HFFc6 (cell line): Measurements from ENCODE around the gene G3BP1. TPM values are rescaled to one million over a fixed set of nuclear protein-coding genes. Genes with fewer than 3 reads are reported as not detected.

ENCODE experiments used
- DNase-seq: peaks from one replicate; pipeline ENCODE4 v3.0.0-alpha.2; 2018
- H3K27ac Mint-ChIP-seq: 2 replicates; pipeline ENCODE4 v1.8.0; 2020; ENCODE audit warnings: mild to moderate bottlenecking, mixed read lengths
- H3K27me3 Mint-ChIP-seq: 2 replicates; pipeline ENCODE4 v1.8.0; 2021; ENCODE audit warnings: mild to moderate bottlenecking, moderate library complexity, mixed read lengths; ENCODE audit not compliant: insufficient read depth
- H3K36me3 Mint-ChIP-seq: 2 replicates; pipeline ENCODE4 v1.8.0; 2021; ENCODE audit warnings: low read depth, mixed read lengths
- H3K4me1 Mint-ChIP-seq: 2 replicates; pipeline ENCODE4 v1.8.0; 2020; ENCODE audit warnings: low read depth, mixed read lengths
- H3K4me3 Mint-ChIP-seq: 2 replicates; pipeline ENCODE4 v1.8.0; 2020; ENCODE audit warnings: mild to moderate bottlenecking, moderate library complexity, mixed read lengths
- H3K9me3 Mint-ChIP-seq: 2 replicates; pipeline ENCODE4 v1.8.0; 2020; ENCODE audit warnings: mild to moderate bottlenecking, mixed read lengths
- CTCF ChIP-seq: fragments of 200-600 bp; sonication (generic); IDR thresholded peaks from 2 replicates; pipeline ENCODE4 v1.5.0; 2021; ENCODE audit warnings: antibody characterized with exemption, mild to moderate bottlenecking
- total RNA-seq, 6 experiments: library from RNA; stranded (reverse); fragmentation: NEBNext Ultra II Directional; extraction: Animal tissue kit (Norgen Biotek cat#: 25700); gene quantifications; 2 replicates in 1 of 6; 3 replicates in 5 of 6; pipeline ENCODE4 v1.2.3, GENCODE V29; 2021

G3BP1 gene
- total RNA-seq, 6 experiments from 2014 or later: 242 to 284 (median 245) TPM

DNA sequence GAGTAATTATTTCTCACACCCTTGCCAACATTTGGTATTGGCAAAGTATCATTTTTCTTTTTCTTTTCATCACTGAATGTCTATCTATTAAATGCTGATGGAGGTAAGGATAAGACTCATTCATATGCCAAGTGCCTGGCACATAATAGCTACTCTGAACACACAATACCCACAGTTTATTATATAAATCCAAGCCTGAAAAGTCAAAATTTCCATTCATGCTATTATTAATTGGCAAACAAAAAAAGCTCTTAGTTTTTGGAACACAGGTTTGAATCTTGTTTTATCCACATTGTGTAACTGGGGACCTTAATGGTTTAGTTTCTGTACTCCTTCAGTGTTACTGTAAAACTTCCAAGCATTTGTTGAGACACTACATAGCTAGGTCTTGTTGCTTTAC is 7.0 kb upstream of the G3BP1 start:
- Mint-ChIP-seq H3K4me1 (no peaks in the 10 kb centered on the region), H3K36me3 (no peaks in the 10 kb centered on the region), H3K27ac (no peak overlapping the region), H3K4me3 (no peak overlapping the region), H3K9me3 (no peaks in the 10 kb centered on the region), H3K27me3 (no peaks in the 10 kb centered on the region; the same call in 1 of the 2 replicates)
- no peak for TF ChIP-seq CTCF
- DNase-seq: no peak

DNA sequence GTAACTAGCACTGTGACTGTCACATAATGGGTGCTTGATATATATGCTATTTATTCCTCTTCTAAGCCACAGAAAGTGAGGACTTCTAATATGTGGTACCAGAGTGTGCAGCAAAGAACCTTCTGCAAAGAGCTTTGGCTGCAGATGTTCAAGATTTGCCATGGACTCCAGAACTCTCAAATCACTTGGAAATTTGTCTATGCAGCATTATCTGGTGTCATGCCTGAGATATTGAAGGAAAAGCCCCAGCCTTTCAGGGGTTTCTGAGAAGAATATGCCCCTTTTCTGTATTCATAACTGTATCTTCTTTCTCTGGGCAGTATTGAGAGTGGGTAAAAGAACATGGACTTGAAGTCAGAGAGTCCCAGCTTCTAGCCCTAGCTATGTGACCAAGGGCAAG is 4.8 kb upstream of the G3BP1 start:
- Mint-ChIP-seq H3K9me3 (no peaks in the 10 kb centered on the region), H3K27ac (no peak overlapping the region), H3K4me3 (no peak overlapping the region), H3K4me1 (peaks cover 7% of the 10 kb centered on the region), H3K27me3 (no peaks in the 10 kb centered on the region; the same call in 1 of the 2 replicates), H3K36me3 (no peaks in the 10 kb centered on the region)
- no peak for DNase-seq
- TF ChIP-seq CTCF: no peak

GRCh38 chr5:151770383-151771258 is 1.1 kb upstream of the G3BP1 start:
- no peak overlapping the region for H3K27ac Mint-ChIP-seq
- no peak for TF ChIP-seq CTCF
- no peak overlapping the region; the same call in 1 of the 2 replicates for H3K4me3 Mint-ChIP-seq
- peak; percentile 70 for DNase-seq
- H3K36me3 Mint-ChIP-seq: peaks cover 19% of the 10 kb centered on the region
- H3K4me1 Mint-ChIP-seq: peaks cover 26% of the 10 kb centered on the region
- H3K9me3 Mint-ChIP-seq: no peaks in the 10 kb centered on the region
- H3K27me3 Mint-ChIP-seq: no peaks in the 10 kb centered on the region; the same call in 1 of the 2 replicates

DNA sequence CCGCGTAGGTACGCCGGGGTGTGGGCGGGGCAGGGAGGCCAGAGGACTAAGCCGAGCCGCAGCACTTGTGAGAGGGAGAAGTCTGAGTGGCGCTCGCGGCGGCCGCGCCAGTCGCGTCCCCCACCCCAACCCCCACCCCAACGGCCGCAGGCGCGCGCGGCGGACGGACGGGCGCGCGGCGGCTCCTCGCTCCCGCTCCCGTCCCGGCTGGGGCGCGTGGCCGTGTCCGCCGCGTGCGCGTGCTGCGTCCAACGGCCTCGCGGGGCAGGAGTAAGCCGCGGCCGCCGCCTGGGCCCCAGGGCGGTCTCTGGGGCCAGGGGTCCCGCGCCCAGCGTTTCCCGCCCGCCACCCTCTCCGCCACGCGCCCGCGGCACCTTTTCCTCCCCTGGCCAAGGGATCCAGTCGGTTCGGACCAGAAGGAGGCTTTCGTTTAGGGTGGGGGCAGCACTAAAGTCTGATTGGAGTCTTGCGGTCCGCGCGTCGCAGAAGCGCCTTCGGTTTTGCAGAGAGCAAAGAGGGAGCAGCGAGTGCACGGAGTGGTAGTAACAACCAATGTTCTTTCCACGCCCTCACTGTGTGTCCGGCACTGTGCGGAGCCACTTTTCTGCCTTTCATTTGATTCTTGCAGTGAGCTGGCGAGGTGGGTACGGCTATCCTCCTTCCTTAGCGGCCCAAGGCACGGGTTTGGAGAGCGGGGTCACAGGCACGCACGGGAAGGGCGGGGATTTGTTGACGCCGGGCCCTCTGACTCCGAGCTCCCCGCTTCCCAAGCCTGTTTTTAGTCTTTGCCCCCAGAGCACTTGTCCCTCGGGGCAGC is 483 bp downstream of the G3BP1 start:
- no peaks in the 10 kb centered on the region for H3K9me3 Mint-ChIP-seq
- peaks cover 43% of the 10 kb centered on the region for H3K4me1 Mint-ChIP-seq
- peak overlapping the region; percentile 96; the same call in 1 of the 2 replicates for H3K4me3 Mint-ChIP-seq

More for the DNA sequence above, 483 bp downstream of the G3BP1 start:
- DNase-seq: no peak
- no peak for TF ChIP-seq CTCF
- H3K27me3 Mint-ChIP-seq: no peaks in the 10 kb centered on the region; the same call in 1 of the 2 replicates
- H3K36me3 Mint-ChIP-seq: peaks cover 23% of the 10 kb centered on the region
- peak overlapping the region; percentile 89 for H3K27ac Mint-ChIP-seq
